SJSA1 (cell line): ENCODE data around the gene PRRC2C. TPM values are rescaled to one million over a fixed set of nuclear protein-coding genes. Genes with fewer than 3 reads are reported as not detected.
A peak's percentile ranks its signal among the peaks of the same experiment; 100 is the strongest.

Source experiments
- DNase-seq, 2 experiments: peaks; one replicate each; pipeline ENCODE4 v3.0.0-alpha.2; 2015 to 2020; ENCODE audit warnings: low spot score in 2 of 2, low read depth in 1 of 2
- H3K27ac ChIP-seq: fragments of 250-450 bp; sonication (Bioruptor Pico); 2 replicates; pipeline ENCODE4 v1.5.1; 2020; ENCODE audit warnings: mild to moderate bottlenecking, moderate library complexity
- H3K27me3 ChIP-seq: fragments of 250-450 bp; sonication (Bioruptor Pico); replicated peaks from 2 replicates; pipeline ENCODE4 v1.5.1; 2020; ENCODE audit warnings: mild to moderate bottlenecking, moderate library complexity
- H3K36me3 ChIP-seq: fragments of 250-450 bp; sonication (Bioruptor Pico); 2 replicates; pipeline ENCODE4 v1.5.1; 2020; ENCODE audit warnings: mild to moderate bottlenecking
- H3K4me1 ChIP-seq: fragments of 250-450 bp; sonication (Bioruptor Pico); replicated peaks from 2 replicates; pipeline ENCODE4 v1.6.1; 2021; ENCODE audit warnings: mild to moderate bottlenecking
- H3K4me3 ChIP-seq: fragments of 250-450 bp; sonication (Bioruptor Pico); 2 replicates; pipeline ENCODE4 v1.5.1; 2020; ENCODE audit warnings: mild to moderate bottlenecking
- H3K9me3 ChIP-seq: fragments of 250-450 bp; sonication (Bioruptor Pico); replicated peaks from 2 replicates; pipeline ENCODE4 v1.5.1; 2020; ENCODE audit warnings: mild to moderate bottlenecking
- total RNA-seq: library from RNA; depleted of rRNA; stranded (reverse); fragments of >200 nt; shearing (Covaris generic); gene quantifications from 2 replicates; pipeline ENCODE4 v1.2.3, GENCODE V29; 2014

The PRRC2C gene
- total RNA-seq, 1 experiment from 2014 or later = 67.3 TPM

- no peaks in the 10 kb centered on the region for H3K9me3 ChIP-seq
- H3K4me3 ChIP-seq = no peak overlapping the region
- no peaks in the 10 kb centered on the region for H3K4me1 ChIP-seq
- H3K27me3 ChIP-seq = no peaks in the 10 kb centered on the region
- no peak for DNase-seq
- H3K27ac ChIP-seq = no peak overlapping the region
- H3K36me3 ChIP-seq = no peaks in the 10 kb centered on the region
Measured at GRCh38 chr1:171480035-171480434, 5.3 kb upstream of the PRRC2C start.

- H3K27me3 ChIP-seq = no peaks in the 10 kb centered on the region
- peak overlapping the region; percentile 85 for H3K4me3 ChIP-seq
- H3K27ac ChIP-seq = peak overlapping the region; percentile 95
- H3K9me3 ChIP-seq = no peaks in the 10 kb centered on the region
- peaks cover 7% of the 10 kb centered on the region; the same call in 1 of the 2 replicates for H3K4me1 ChIP-seq
- H3K36me3 ChIP-seq = peaks cover 16% of the 10 kb centered on the region
- DNase-seq = no peak
Measured at GRCh38 chr1:171484760-171485374, 463 bp upstream of the PRRC2C start.

- DNase-seq = peak; percentile 64 to 77
- no peaks in the 10 kb centered on the region for H3K27me3 ChIP-seq
- peak overlapping the region; percentile 95 for H3K27ac ChIP-seq
- peaks cover 7% of the 10 kb centered on the region; the same call in 1 of the 2 replicates for H3K4me1 ChIP-seq
- H3K4me3 ChIP-seq = peak overlapping the region; percentile 85
- no peaks in the 10 kb centered on the region for H3K9me3 ChIP-seq
- peaks cover 28% of the 10 kb centered on the region for H3K36me3 ChIP-seq
Measured at GRCh38 chr1:171486048-171486519, 754 bp downstream of the PRRC2C start.

- Histone ChIP-seq H3K27me3 (no peaks in the 10 kb centered on the region), H3K4me1 (peaks cover 7% of the 10 kb centered on the region; the same call in 1 of the 2 replicates), H3K9me3 (no peaks in the 10 kb centered on the region), H3K36me3 (peaks cover 34% of the 10 kb centered on the region), H3K4me3 (peak overlapping the region; percentile 85), H3K27ac (no peak overlapping the region)
- no peak for DNase-seq
Measured at GRCh38 chr1:171487038-171487437, 1.7 kb downstream of the PRRC2C start.

GRCh38 chr1:171488190-171488929 lies 3.0 kb downstream of the PRRC2C start:
- Histone ChIP-seq H3K9me3 (no peaks in the 10 kb centered on the region), H3K27me3 (no peaks in the 10 kb centered on the region), H3K4me1 (peaks cover 10% of the 10 kb centered on the region; the same call in 1 of the 2 replicates), H3K4me3 (no peak overlapping the region), H3K27ac (no peak overlapping the region), H3K36me3 (peaks cover 39% of the 10 kb centered on the region)
- no peak for DNase-seq

- peaks cover 4% of the 10 kb centered on the region; the same call in 1 of the 2 replicates for H3K4me1 ChIP-seq
- H3K9me3 ChIP-seq = no peaks in the 10 kb centered on the region
- H3K27ac ChIP-seq = no peak overlapping the region
- peaks cover 44% of the 10 kb centered on the region for H3K36me3 ChIP-seq
- no peaks in the 10 kb centered on the region for H3K27me3 ChIP-seq
- no peak for DNase-seq
- H3K4me3 ChIP-seq = no peak overlapping the region
Measured at GRCh38 chr1:171494076-171494475, 8.7 kb downstream of the PRRC2C start.

- DNase-seq = no peak
- Histone ChIP-seq H3K27ac (no peak overlapping the region), H3K4me3 (no peak overlapping the region), H3K9me3 (no peaks in the 10 kb centered on the region), H3K27me3 (no peaks in the 10 kb centered on the region), H3K4me1 (peaks cover 4% of the 10 kb centered on the region; the same call in 1 of the 2 replicates), H3K36me3 (peaks cover 32% of the 10 kb centered on the region)
Measured at GRCh38 chr1:171495444-171495843, 10.1 kb downstream of the PRRC2C start.

GRCh38 chr1:171500304-171500703 lies 15.0 kb downstream of the PRRC2C start:
- Histone ChIP-seq H3K4me1 (no peaks in the 10 kb centered on the region), H3K4me3 (no peak overlapping the region), H3K9me3 (no peaks in the 10 kb centered on the region), H3K36me3 (peaks cover 38% of the 10 kb centered on the region), H3K27me3 (no peaks in the 10 kb centered on the region), H3K27ac (no peak overlapping the region)
- no peak for DNase-seq

GRCh38 chr1:171500803-171501202 lies 15.5 kb downstream of the PRRC2C start:
- H3K4me1 ChIP-seq = no peaks in the 10 kb centered on the region

GRCh38 chr1:171501305-171502024 lies 16.1 kb downstream of the PRRC2C start:
- H3K27ac ChIP-seq = no peak overlapping the region
- no peak overlapping the region for H3K4me3 ChIP-seq
- H3K36me3 ChIP-seq = peaks cover 36% of the 10 kb centered on the region
- no peak for DNase-seq
- H3K4me1 ChIP-seq = no peaks in the 10 kb centered on the region; the same call in 1 of the 2 replicates
- no peaks in the 10 kb centered on the region for H3K9me3 ChIP-seq
- no peaks in the 10 kb centered on the region for H3K27me3 ChIP-seq

More at GRCh38 chr1:171500803-171501202, 15.5 kb downstream of the PRRC2C start:
- H3K27me3 ChIP-seq = no peaks in the 10 kb centered on the region
- DNase-seq = no peak
- no peak overlapping the region for H3K27ac ChIP-seq
- H3K9me3 ChIP-seq = no peaks in the 10 kb centered on the region
- peaks cover 38% of the 10 kb centered on the region for H3K36me3 ChIP-seq
- no peak overlapping the region for H3K4me3 ChIP-seq

GRCh38 chr1:171506525-171507304 lies 21.4 kb downstream of the PRRC2C start:
- Histone ChIP-seq H3K36me3 (peaks cover 14% of the 10 kb centered on the region; the same call in 1 of the 2 replicates), H3K27me3 (no peaks in the 10 kb centered on the region), H3K27ac (no peak overlapping the region), H3K4me3 (no peak overlapping the region), H3K9me3 (no peaks in the 10 kb centered on the region), H3K4me1 (no peaks in the 10 kb centered on the region; the same call in 1 of the 2 replicates)
- DNase-seq = no peak

- no peak overlapping the region for H3K4me3 ChIP-seq
- H3K4me1 ChIP-seq = no peaks in the 10 kb centered on the region; the same call in 1 of the 2 replicates
- H3K9me3 ChIP-seq = no peaks in the 10 kb centered on the region
Measured at GRCh38 chr1:171507435-171507834, 22.1 kb downstream of the PRRC2C start.

GRCh38 chr1:171509191-171509590 lies 23.9 kb downstream of the PRRC2C start:
- peaks cover 16% of the 10 kb centered on the region for H3K36me3 ChIP-seq
- DNase-seq = no peak
- no peak overlapping the region for H3K27ac ChIP-seq
- no peaks in the 10 kb centered on the region; the same call in 1 of the 2 replicates for H3K4me1 ChIP-seq
- no peak overlapping the region for H3K4me3 ChIP-seq
- H3K9me3 ChIP-seq = no peaks in the 10 kb centered on the region
- H3K27me3 ChIP-seq = no peaks in the 10 kb centered on the region

More at GRCh38 chr1:171507435-171507834, 22.1 kb downstream of the PRRC2C start:
- Histone ChIP-seq H3K27ac (no peak overlapping the region), H3K27me3 (no peaks in the 10 kb centered on the region), H3K36me3 (peaks cover 7% of the 10 kb centered on the region; the same call in 1 of the 2 replicates)
- no peak for DNase-seq
